ENCODE data around the gene TSC22D3. TPM values are rescaled to one million over a fixed set of nuclear protein-coding genes. Genes with fewer than 3 reads are reported as not detected.
"Not testable (repeated sequence)": the region's sequence is repeated elsewhere in the genome, so short reads cannot be mapped to it uniquely, and the experiment has no call there.

TSC22D3 gene
- total and polyA plus RNA-seq, 2 donors (not counting 1 experiment from before 2014, with no cell fraction given): 24.2 to 51.5 TPM

- Histone ChIP-seq H2AFZ (ENCODE audit: low read length) (no peak overlapping the region), H3K79me2 (ENCODE audit: control insufficient read depth, insufficient read depth, low read length) (no peaks in the 10 kb centered on the region), H3K27me3 (ENCODE audit: control insufficient read depth, insufficient read depth, low read length) (peaks cover 5% of the 10 kb centered on the region), H3K27ac (ENCODE audit: insufficient read depth, low read length) (no peak overlapping the region), H3K4me2 (ENCODE audit: extremely low read depth, insufficient read depth, low read length) (no peak overlapping the region), H3K9me3 (ENCODE audit: control insufficient read depth, insufficient read depth, low read depth, low read length) (no peaks in the 10 kb centered on the region), H3K4me3 (replicated peaks in 1 of 4; ENCODE audit: control extremely low read depth in 1 of 4, insufficient read depth in 1 of 4, low read depth in 3 of 4, low read length in 4 of 4) (no peak overlapping the region), H3K4me1 (ENCODE audit: control insufficient read depth, extremely low read depth, insufficient read depth, low read length) (no peaks in the 10 kb centered on the region), H3K9ac (ENCODE audit: insufficient read depth, low read length) (no peak overlapping the region), H4K20me1 (ENCODE audit: control insufficient read depth, extremely low read depth, insufficient read depth, low read length) (no peaks in the 10 kb centered on the region), H3K36me3 (ENCODE audit: control insufficient read depth, insufficient read depth, low read length) (no peaks in the 10 kb centered on the region)
- no peak for TF ChIP-seq EZH2 (IDR thresholded peaks at IDR 0.05; ENCODE audit: low read length, missing control alignments)
- TF ChIP-seq CTCF (conservative IDR thresholded peaks at IDR 0.05 in 1 of 2, IDR thresholded peaks at IDR 0.05 in 1 of 2; ENCODE audit: low read depth in 1 of 2, low read length in 2 of 2): no peak
- DNase-seq (ENCODE audit: low read depth in 2 of 2): no peak
These were observed 88.1 kb downstream of the TSC22D3 start for GRCh38 chrX:107687445-107687844.

GRCh38 chrX:107686792-107687191 is 88.8 kb downstream of the TSC22D3 start:
- H3K4me2 ChIP-seq (ENCODE audit: extremely low read depth, insufficient read depth, low read length): no peak overlapping the region
- no peaks in the 10 kb centered on the region for H3K4me1 ChIP-seq (ENCODE audit: control insufficient read depth, extremely low read depth, insufficient read depth, low read length)
- TF ChIP-seq CTCF (conservative IDR thresholded peaks at IDR 0.05 in 1 of 2, IDR thresholded peaks at IDR 0.05 in 1 of 2; ENCODE audit: low read depth in 1 of 2, low read length in 2 of 2) (no peak), EZH2 (IDR thresholded peaks at IDR 0.05; ENCODE audit: low read length, missing control alignments) (no peak)
- H4K20me1 ChIP-seq (ENCODE audit: control insufficient read depth, extremely low read depth, insufficient read depth, low read length): no peaks in the 10 kb centered on the region
- no peaks in the 10 kb centered on the region for H3K9me3 ChIP-seq (ENCODE audit: control insufficient read depth, insufficient read depth, low read depth, low read length)
- H3K9ac ChIP-seq (ENCODE audit: insufficient read depth, low read length): no peak overlapping the region
- no peaks in the 10 kb centered on the region for H3K36me3 ChIP-seq (ENCODE audit: control insufficient read depth, insufficient read depth, low read length)
- H3K79me2 ChIP-seq (ENCODE audit: control insufficient read depth, insufficient read depth, low read length): no peaks in the 10 kb centered on the region
- H2AFZ ChIP-seq (ENCODE audit: low read length): no peak overlapping the region
- peak in 1 of 2 donors; percentile 38 for DNase-seq (ENCODE audit: low read depth in 2 of 2)
- H3K27me3 ChIP-seq (ENCODE audit: control insufficient read depth, insufficient read depth, low read length): peaks cover 5% of the 10 kb centered on the region
- H3K27ac ChIP-seq (ENCODE audit: insufficient read depth, low read length): no peak overlapping the region
- H3K4me3 ChIP-seq (replicated peaks in 1 of 4; ENCODE audit: control extremely low read depth in 1 of 4, insufficient read depth in 1 of 4, low read depth in 3 of 4, low read length in 4 of 4): no peak overlapping the region

- H4K20me1 ChIP-seq (ENCODE audit: control insufficient read depth, extremely low read depth, insufficient read depth, low read length): no peaks in the 10 kb centered on the region
- DNase-seq (ENCODE audit: low read depth in 2 of 2): no peak
- no peaks in the 10 kb centered on the region for H3K9me3 ChIP-seq (ENCODE audit: control insufficient read depth, insufficient read depth, low read depth, low read length)
- H3K9ac ChIP-seq (ENCODE audit: insufficient read depth, low read length): no peak overlapping the region
- H3K27ac ChIP-seq (ENCODE audit: insufficient read depth, low read length): no peak overlapping the region
- H3K4me2 ChIP-seq (ENCODE audit: extremely low read depth, insufficient read depth, low read length): no peak overlapping the region
- TF ChIP-seq EZH2 (IDR thresholded peaks at IDR 0.05; ENCODE audit: low read length, missing control alignments) (no peak), CTCF (conservative IDR thresholded peaks at IDR 0.05 in 1 of 2, IDR thresholded peaks at IDR 0.05 in 1 of 2; ENCODE audit: low read depth in 1 of 2, low read length in 2 of 2) (no peak)
- H3K4me3 ChIP-seq (replicated peaks in 1 of 4; ENCODE audit: control extremely low read depth in 1 of 4, insufficient read depth in 1 of 4, low read depth in 3 of 4, low read length in 4 of 4): no peak overlapping the region
- H2AFZ ChIP-seq (ENCODE audit: low read length): no peak overlapping the region
- no peaks in the 10 kb centered on the region for H3K4me1 ChIP-seq (ENCODE audit: control insufficient read depth, extremely low read depth, insufficient read depth, low read length)
- peaks cover 5% of the 10 kb centered on the region for H3K27me3 ChIP-seq (ENCODE audit: control insufficient read depth, insufficient read depth, low read length)
- no peaks in the 10 kb centered on the region for H3K79me2 ChIP-seq (ENCODE audit: control insufficient read depth, insufficient read depth, low read length)
- H3K36me3 ChIP-seq (ENCODE audit: control insufficient read depth, insufficient read depth, low read length): no peaks in the 10 kb centered on the region
These were observed 89.6 kb downstream of the TSC22D3 start for GRCh38 chrX:107686026-107686425.

- DNase-seq (ENCODE audit: low read depth in 2 of 2); H4K20me1 ChIP-seq (ENCODE audit: control insufficient read depth, extremely low read depth, insufficient read depth, low read length): not testable (repeated sequence)
These were observed 90.0 kb downstream of the TSC22D3 start for GRCh38 chrX:107685586-107685985.

More at GRCh38 chrX:107685586-107685985, 90.0 kb downstream of the TSC22D3 start:
- H3K79me2 ChIP-seq (ENCODE audit: control insufficient read depth, insufficient read depth, low read length); H3K27me3 ChIP-seq (ENCODE audit: control insufficient read depth, insufficient read depth, low read length); H3K4me2 ChIP-seq (ENCODE audit: extremely low read depth, insufficient read depth, low read length); H3K9ac ChIP-seq (ENCODE audit: insufficient read depth, low read length); H3K4me1 ChIP-seq (ENCODE audit: control insufficient read depth, extremely low read depth, insufficient read depth, low read length); H2AFZ ChIP-seq (ENCODE audit: low read length); H3K9me3 ChIP-seq (ENCODE audit: control insufficient read depth, insufficient read depth, low read depth, low read length); H3K27ac ChIP-seq (ENCODE audit: insufficient read depth, low read length); H3K36me3 ChIP-seq (ENCODE audit: control insufficient read depth, insufficient read depth, low read length); H3K4me3 ChIP-seq (replicated peaks in 1 of 4; ENCODE audit: control extremely low read depth in 1 of 4, insufficient read depth in 1 of 4, low read depth in 3 of 4, low read length in 4 of 4): not testable (repeated sequence)
